ENCODE data around the gene ARVCF. TPM values are rescaled to one million over a fixed set of nuclear protein-coding genes. Genes with fewer than 3 reads are reported as not detected.

The ARVCF gene
- total and polyA plus RNA-seq, 9 donors: 55.5 to 117 (median 82.2) TPM

- WGBS (ENCODE audit: insufficient coverage): 79% methylated on average over 19 of the region's 28 CpGs
- DNase-seq: no peak
- no peaks in the 10 kb centered on the region for H3K27me3 ChIP-seq (ENCODE audit: control insufficient read depth, insufficient read depth, low read length)
- H3K9me3 ChIP-seq (replicated peaks; ENCODE audit: control insufficient read depth, low read depth, low read length): no peaks in the 10 kb centered on the region
- no peak overlapping the region for H3K4me3 ChIP-seq (ENCODE audit: low read length)
- H3K27ac ChIP-seq (ENCODE audit: low read length): peak overlapping the region; percentile 29
- peaks cover 94% of the 10 kb centered on the region for H3K36me3 ChIP-seq (ENCODE audit: control insufficient read depth, insufficient read depth, low read length)
- H3K4me1 ChIP-seq (ENCODE audit: control insufficient read depth, insufficient read depth, low read length): peaks cover 58% of the 10 kb centered on the region
Observed at GRCh38 chr22:19971276-19972124, 45.1 kb downstream of the ARVCF start.

GRCh38 chr22:19970479-19971275 lies 45.9 kb downstream of the ARVCF start:
- H3K27me3 ChIP-seq (ENCODE audit: control insufficient read depth, insufficient read depth, low read length): no peaks in the 10 kb centered on the region
- H3K27ac ChIP-seq (ENCODE audit: low read length): peak overlapping the region; percentile 42
- peaks cover 65% of the 10 kb centered on the region for H3K4me1 ChIP-seq (ENCODE audit: control insufficient read depth, insufficient read depth, low read length)
- WGBS (ENCODE audit: insufficient coverage): 70% methylated on average over 16 of the region's 25 CpGs
- peak; percentile 74 for DNase-seq
- no peaks in the 10 kb centered on the region for H3K9me3 ChIP-seq (replicated peaks; ENCODE audit: control insufficient read depth, low read depth, low read length)
- peaks cover 96% of the 10 kb centered on the region for H3K36me3 ChIP-seq (ENCODE audit: control insufficient read depth, insufficient read depth, low read length)
- no peak overlapping the region for H3K4me3 ChIP-seq (ENCODE audit: low read length)

GRCh38 chr22:19970031-19970478 lies 46.6 kb downstream of the ARVCF start:
- no peak overlapping the region for H3K4me3 ChIP-seq (ENCODE audit: low read length)
- H3K27me3 ChIP-seq (ENCODE audit: control insufficient read depth, insufficient read depth, low read length): no peaks in the 10 kb centered on the region
- H3K27ac ChIP-seq (ENCODE audit: low read length): no peak overlapping the region
- H3K9me3 ChIP-seq (replicated peaks; ENCODE audit: control insufficient read depth, low read depth, low read length): no peaks in the 10 kb centered on the region
- 70% methylated on average over 9 of the region's 9 CpGs for WGBS (ENCODE audit: insufficient coverage)
- peaks cover 65% of the 10 kb centered on the region for H3K4me1 ChIP-seq (ENCODE audit: control insufficient read depth, insufficient read depth, low read length)
- H3K36me3 ChIP-seq (ENCODE audit: control insufficient read depth, insufficient read depth, low read length): peaks cover 95% of the 10 kb centered on the region
- no peak for DNase-seq

GRCh38 chr22:19969141-19969928 lies 47.3 kb downstream of the ARVCF start:
- H3K9me3 ChIP-seq (replicated peaks; ENCODE audit: control insufficient read depth, low read depth, low read length): no peaks in the 10 kb centered on the region
- no peaks in the 10 kb centered on the region for H3K27me3 ChIP-seq (ENCODE audit: control insufficient read depth, insufficient read depth, low read length)
- H3K4me1 ChIP-seq (ENCODE audit: control insufficient read depth, insufficient read depth, low read length): peaks cover 62% of the 10 kb centered on the region
- 74% methylated on average over 4 of the region's 11 CpGs for WGBS (ENCODE audit: insufficient coverage)
- DNase-seq: no peak
- peak overlapping the region; percentile 32 for H3K27ac ChIP-seq (ENCODE audit: low read length)
- H3K36me3 ChIP-seq (ENCODE audit: control insufficient read depth, insufficient read depth, low read length): peaks cover 95% of the 10 kb centered on the region
- no peak overlapping the region for H3K4me3 ChIP-seq (ENCODE audit: low read length)

- Histone ChIP-seq H3K4me3 (ENCODE audit: low read length) (no peak overlapping the region), H3K27me3 (ENCODE audit: control insufficient read depth, insufficient read depth, low read length) (no peaks in the 10 kb centered on the region), H3K9me3 (replicated peaks; ENCODE audit: control insufficient read depth, low read depth, low read length) (no peaks in the 10 kb centered on the region), H3K27ac (ENCODE audit: low read length) (no peak overlapping the region), H3K4me1 (ENCODE audit: control insufficient read depth, insufficient read depth, low read length) (peaks cover 60% of the 10 kb centered on the region), H3K36me3 (ENCODE audit: control insufficient read depth, insufficient read depth, low read length) (peaks cover 95% of the 10 kb centered on the region)
- WGBS (ENCODE audit: insufficient coverage): 83% methylated on average over 15 of the region's 18 CpGs
- no peak for DNase-seq
Observed at GRCh38 chr22:19968450-19968891, 48.2 kb downstream of the ARVCF start.

- Histone ChIP-seq H3K4me1 (ENCODE audit: control insufficient read depth, insufficient read depth, low read length) (peaks cover 60% of the 10 kb centered on the region), H3K36me3 (ENCODE audit: control insufficient read depth, insufficient read depth, low read length) (peaks cover 96% of the 10 kb centered on the region), H3K9me3 (replicated peaks; ENCODE audit: control insufficient read depth, low read depth, low read length) (no peaks in the 10 kb centered on the region), H3K27me3 (ENCODE audit: control insufficient read depth, insufficient read depth, low read length) (no peaks in the 10 kb centered on the region), H3K27ac (ENCODE audit: low read length) (no peak overlapping the region), H3K4me3 (ENCODE audit: low read length) (no peak overlapping the region)
- DNase-seq: no peak
- 97% methylated on average over 4 of the region's 7 CpGs for WGBS (ENCODE audit: insufficient coverage)
Observed at GRCh38 chr22:19967850-19968449, 48.7 kb downstream of the ARVCF start.

GRCh38 chr22:19966908-19967750 lies 49.5 kb downstream of the ARVCF start:
- H3K36me3 ChIP-seq (ENCODE audit: control insufficient read depth, insufficient read depth, low read length): peaks cover 96% of the 10 kb centered on the region
- H3K4me1 ChIP-seq (ENCODE audit: control insufficient read depth, insufficient read depth, low read length): peaks cover 67% of the 10 kb centered on the region
- no peak for DNase-seq

GRCh38 chr22:19965771-19966709 lies 50.6 kb downstream of the ARVCF start:
- 68% methylated on average over 5 of the region's 10 CpGs for WGBS (ENCODE audit: insufficient coverage)
- Histone ChIP-seq H3K36me3 (ENCODE audit: control insufficient read depth, insufficient read depth, low read length) (peaks cover 96% of the 10 kb centered on the region), H3K27ac (ENCODE audit: low read length) (peak overlapping the region; percentile 64), H3K4me3 (ENCODE audit: low read length) (no peak overlapping the region), H3K27me3 (ENCODE audit: control insufficient read depth, insufficient read depth, low read length) (no peaks in the 10 kb centered on the region), H3K9me3 (replicated peaks; ENCODE audit: control insufficient read depth, low read depth, low read length) (no peaks in the 10 kb centered on the region), H3K4me1 (ENCODE audit: control insufficient read depth, insufficient read depth, low read length) (peaks cover 63% of the 10 kb centered on the region)
- peak; percentile 73 for DNase-seq

More at GRCh38 chr22:19966908-19967750, 49.5 kb downstream of the ARVCF start:
- Histone ChIP-seq H3K27me3 (ENCODE audit: control insufficient read depth, insufficient read depth, low read length) (no peaks in the 10 kb centered on the region), H3K27ac (ENCODE audit: low read length) (no peak overlapping the region), H3K4me3 (ENCODE audit: low read length) (no peak overlapping the region), H3K9me3 (replicated peaks; ENCODE audit: control insufficient read depth, low read depth, low read length) (no peaks in the 10 kb centered on the region)
- 67% methylated on average over 14 of the region's 20 CpGs for WGBS (ENCODE audit: insufficient coverage)

Data from muscle of leg (tissue), 11 donors.